Measurements from ENCODE around the gene BACE1.

DNA sequence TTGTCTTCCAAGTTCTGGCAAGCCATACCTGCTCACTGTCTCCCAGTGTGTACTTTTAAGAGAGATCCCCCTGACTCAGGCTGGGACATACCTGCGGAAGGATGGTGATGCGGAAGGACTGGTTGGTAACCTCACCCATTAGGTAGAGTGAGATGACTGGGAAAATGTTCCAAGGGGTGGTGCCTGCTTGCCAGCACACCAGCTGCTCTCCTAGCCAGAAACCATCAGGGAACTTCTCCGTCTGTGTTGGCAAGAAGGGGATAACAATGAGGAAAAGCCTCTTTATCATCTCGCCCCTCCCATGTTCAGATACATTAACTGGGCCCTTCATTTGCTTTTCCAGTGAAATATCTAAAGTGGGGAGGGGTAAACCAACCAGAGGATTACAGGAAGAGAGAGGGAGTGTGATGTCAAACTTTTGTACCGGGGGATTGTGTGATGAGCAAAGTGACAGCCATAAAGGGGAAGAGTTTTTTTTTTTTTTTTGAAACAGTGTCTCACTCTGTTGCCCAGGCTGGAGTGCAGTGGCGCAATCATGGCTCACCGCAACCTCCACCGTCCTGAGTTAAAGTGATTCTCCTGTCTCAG, 25.2 kb downstream of the BACE1 start, which contains the start of gene BACE1-AS:
- no peak for TF ChIP-seq EZH2 (IDR thresholded peaks at IDR 0.05; ENCODE audit: insufficient read depth, poor library complexity, severe bottlenecking)
- no peak for TF ChIP-seq EZH2phosphoT487 (IDR thresholded peaks at IDR 0.05; ENCODE audit: insufficient read depth, low read depth)
